CD8-positive, alpha-beta memory T cell (primary cell): ENCODE results near the gene LRAT. TPM values are rescaled to one million over a fixed set of nuclear protein-coding genes. Genes with fewer than 3 reads are reported as not detected.
A peak's percentile ranks its signal among the peaks of the same experiment; 100 is the strongest.

Experiments used
- CTCF ChIA-PET: fragments of 350-600 bp; sonication (Branson Sonifier 250); formaldehyde crosslinking; loops from one replicate; lab custom pipeline; 2021; ENCODE audit warnings: antibody characterized with exemption; lab: Charles Lee
- POLR2A ChIA-PET: fragments of 350-600 bp; sonication (Branson Sonifier 250); formaldehyde crosslinking; loops from one replicate; lab custom pipeline; 2021; ENCODE audit warnings: antibody characterized with exemption; lab: Charles Lee
- DNase-seq, 5 donors: peaks; one replicate each; pipeline versions ENCODE4 v3.0.0 to v3.0.0-alpha.2; 2020 to 2022; ENCODE audit warnings: mixed read lengths in 1 of 5
- H3K27ac ChIP-seq: one replicate; pipeline ENCODE4 v1.7.0; 2013; ENCODE audit warnings: low read depth, mild to moderate bottlenecking, low read length, moderate library complexity
- H3K27me3 ChIP-seq: 2 replicates; pipeline ENCODE4 v1.7.0; 2013; ENCODE audit warnings: low read length, mild to moderate bottlenecking; ENCODE audit not compliant: insufficient read depth, poor library complexity, severe bottlenecking
- H3K36me3 ChIP-seq: 2 replicates; pipeline ENCODE4 v1.7.0; 2013; ENCODE audit warnings: mild to moderate bottlenecking, low read length, moderate library complexity; ENCODE audit not compliant: insufficient read depth
- H3K4me1 ChIP-seq: 2 replicates; pipeline ENCODE4 v1.7.0; 2013; ENCODE audit warnings: mild to moderate bottlenecking, low read length, moderate library complexity; ENCODE audit not compliant: insufficient read depth
- H3K4me3 ChIP-seq: 2 replicates; pipeline ENCODE4 v1.7.0; 2013; ENCODE audit warnings: mild to moderate bottlenecking, low read length
- H3K9me3 ChIP-seq: 2 replicates; pipeline ENCODE4 v1.7.0; 2013; ENCODE audit warnings: mild to moderate bottlenecking, low read length
- H3K27ac Mint-ChIP-seq, 8 donors: one replicate each; pipeline ENCODE4 v1.8.0; 2020 to 2021; ENCODE audit warnings: mixed read lengths in 8 of 8, mild to moderate bottlenecking in 6 of 8, inconsistent platforms in 3 of 8, moderate library complexity in 3 of 8
- H3K27me3 Mint-ChIP-seq, 2 donors: one replicate each; pipeline ENCODE4 v1.8.0; 2020 to 2021; ENCODE audit warnings: mixed read lengths in 2 of 2, mild to moderate bottlenecking in 1 of 2, moderate library complexity in 1 of 2
- H3K36me3 Mint-ChIP-seq, 3 donors: one replicate each; pipeline ENCODE4 v1.8.0; 2020 to 2021; ENCODE audit warnings: mixed read lengths in 3 of 3, inconsistent platforms in 1 of 3, mild to moderate bottlenecking in 1 of 3
- H3K4me1 Mint-ChIP-seq, 3 donors: one replicate each; pipeline ENCODE4 v1.8.0; 2020 to 2021; ENCODE audit warnings: mixed read lengths in 3 of 3, inconsistent platforms in 1 of 3, mild to moderate bottlenecking in 1 of 3
- H3K4me3 Mint-ChIP-seq, 7 donors: one replicate each; pipeline ENCODE4 v1.8.0; 2020 to 2021; ENCODE audit warnings: mixed read lengths in 7 of 7, mild to moderate bottlenecking in 6 of 7, moderate library complexity in 4 of 7, inconsistent platforms in 2 of 7
- H3K9me3 Mint-ChIP-seq, 5 donors: one replicate each; pipeline ENCODE4 v1.8.0; 2020 to 2022; ENCODE audit warnings: mixed read lengths in 5 of 5, mild to moderate bottlenecking in 3 of 5, moderate library complexity in 2 of 5, inconsistent platforms in 1 of 5
- polyA plus RNA-seq: library from polyadenylated mRNA; unstranded; fragments of 300-500 nt; fragmentation: Illumina TruSeq; gene quantifications from one replicate; pipeline ENCODE4 v1.2.3, GENCODE V29; 2021
- total RNA-seq, 2 experiments: library from RNA; stranded (reverse); gene quantifications; one replicate each; pipeline ENCODE4 v1.2.3, GENCODE V29; 2021

LRAT gene
- total RNA-seq (not detected), polyA plus RNA-seq (not detected)

- Mint-ChIP-seq H3K36me3 (no peaks in the 10 kb centered on the region), H3K4me3 (peak within 1 kb of the TSS; percentile 6 to 88 (median 80)), H3K27ac (peak within 1 kb of the TSS in 1 of 8 donors; percentile 36), H3K4me1 (peaks cover 0 to 32% (median 10%) of the 10 kb centered on the region in 3 donors), H3K9me3 (peaks cover 0 to 10% (median 0%) of the 10 kb centered on the region in 5 donors), H3K27me3 (peaks cover 40 to 69% of the 10 kb centered on the region in 2 donors)
- no peaks in the 10 kb centered on the region for H3K4me1 ChIP-seq
- H3K27ac ChIP-seq = no peak within 1 kb of the TSS
- H3K4me3 ChIP-seq = peak within 1 kb of the TSS; percentile 51
- H3K36me3 ChIP-seq = no peaks in the 10 kb centered on the region
- ChIA-PET CTCF (no interaction called here), POLR2A (no interaction called here)
- no peaks in the 10 kb centered on the region for H3K9me3 ChIP-seq
- DNase-seq = peak in 1 of 5 donors; percentile 4
- peaks cover 4% of the 10 kb centered on the region for H3K27me3 ChIP-seq
Observed at GRCh38 chr4:154743683-154744340, at the start of gene LRAT. Gene LRAT (plus strand): TSS chr4:154744000. CDS start chr4:154744327, 327 bp downstream.

- Histone ChIP-seq H3K27me3 (no peaks in the 10 kb centered on the region), H3K27ac (no peak overlapping the region), H3K4me1 (no peaks in the 10 kb centered on the region), H3K36me3 (no peaks in the 10 kb centered on the region), H3K4me3 (no peak overlapping the region), H3K9me3 (no peaks in the 10 kb centered on the region)
- DNase-seq = no peak
- H3K27me3 Mint-ChIP-seq = peaks cover 0 to 9% of the 10 kb centered on the region in 2 donors
- no peak overlapping the region for H3K27ac Mint-ChIP-seq
- ChIA-PET POLR2A (no interaction called here), CTCF (no interaction called here)
- H3K4me3 Mint-ChIP-seq = no peak overlapping the region
- no peaks in the 10 kb centered on the region for H3K36me3 Mint-ChIP-seq
- no peaks in the 10 kb centered on the region for H3K4me1 Mint-ChIP-seq
- no peaks in the 10 kb centered on the region for H3K9me3 Mint-ChIP-seq
Observed at GRCh38 chr4:154707877-154708276, 35.9 kb upstream of the LRAT start.

- Histone ChIP-seq H3K27ac (no peak overlapping the region), H3K27me3 (no peaks in the 10 kb centered on the region)
- CTCF ChIA-PET = no interaction called here
Observed at GRCh38 chr4:154709550-154709949, 34.2 kb upstream of the LRAT start.

GRCh38 chr4:154711522-154711921, 32.3 kb upstream of the LRAT start:
- H3K4me3 ChIP-seq = no peak overlapping the region
- Mint-ChIP-seq H3K4me1 (no peaks in the 10 kb centered on the region), H3K9me3 (no peaks in the 10 kb centered on the region), H3K27ac (no peak overlapping the region), H3K4me3 (no peak overlapping the region), H3K36me3 (no peaks in the 10 kb centered on the region), H3K27me3 (peaks cover 0 to 9% of the 10 kb centered on the region in 2 donors)
- H3K36me3 ChIP-seq = no peaks in the 10 kb centered on the region
- no peaks in the 10 kb centered on the region for H3K27me3 ChIP-seq
- POLR2A ChIA-PET = no interaction called here
- H3K27ac ChIP-seq = no peak overlapping the region
- no peaks in the 10 kb centered on the region for H3K4me1 ChIP-seq
- CTCF ChIA-PET = no interaction called here
- H3K9me3 ChIP-seq = no peaks in the 10 kb centered on the region
- no peak for DNase-seq

More at GRCh38 chr4:154709550-154709949, 34.2 kb upstream of the LRAT start:
- Mint-ChIP-seq H3K9me3 (no peaks in the 10 kb centered on the region), H3K4me1 (no peaks in the 10 kb centered on the region), H3K27ac (no peak overlapping the region), H3K36me3 (no peaks in the 10 kb centered on the region), H3K4me3 (no peak overlapping the region), H3K27me3 (peaks cover 0 to 9% of the 10 kb centered on the region in 2 donors)
- no peak overlapping the region for H3K4me3 ChIP-seq
- no peak for DNase-seq
- no peaks in the 10 kb centered on the region for H3K9me3 ChIP-seq
- H3K36me3 ChIP-seq = no peaks in the 10 kb centered on the region
- H3K4me1 ChIP-seq = no peaks in the 10 kb centered on the region
- POLR2A ChIA-PET = no interaction called here

GRCh38 chr4:154714339-154715040, 29.3 kb upstream of the LRAT start:
- POLR2A ChIA-PET = no interaction called here
- Mint-ChIP-seq H3K27me3 (peaks cover 1 to 8% of the 10 kb centered on the region in 2 donors), H3K27ac (no peak overlapping the region), H3K36me3 (no peaks in the 10 kb centered on the region), H3K4me3 (no peak overlapping the region), H3K9me3 (no peaks in the 10 kb centered on the region), H3K4me1 (no peaks in the 10 kb centered on the region)
- Histone ChIP-seq H3K27ac (no peak overlapping the region), H3K36me3 (no peaks in the 10 kb centered on the region), H3K27me3 (no peaks in the 10 kb centered on the region), H3K9me3 (no peaks in the 10 kb centered on the region), H3K4me3 (no peak overlapping the region), H3K4me1 (no peaks in the 10 kb centered on the region)
- no peak for DNase-seq
- CTCF ChIA-PET = interaction anchor here (0.9 kb wide), 1 partner anchor 18 kb away, joined by 3 read pairs; no protein-coding TSS in a partner anchor

GRCh38 chr4:154719087-154719486, 24.7 kb upstream of the LRAT start:
- H3K36me3 ChIP-seq = no peaks in the 10 kb centered on the region
- H3K27ac Mint-ChIP-seq = no peak overlapping the region
- no peak overlapping the region for H3K4me3 Mint-ChIP-seq
- no peaks in the 10 kb centered on the region for H3K36me3 Mint-ChIP-seq
- H3K9me3 Mint-ChIP-seq = peaks cover 0 to 2% (median 0%) of the 10 kb centered on the region in 5 donors
- H3K9me3 ChIP-seq = no peaks in the 10 kb centered on the region
- H3K4me1 Mint-ChIP-seq = no peaks in the 10 kb centered on the region
- DNase-seq = no peak
- ChIA-PET CTCF (no interaction called here), POLR2A (no interaction called here)
- no peaks in the 10 kb centered on the region for H3K4me1 ChIP-seq
- no peak overlapping the region for H3K27ac ChIP-seq
- no peaks in the 10 kb centered on the region for H3K27me3 ChIP-seq
- peaks cover under 1 to 3% of the 10 kb centered on the region in 2 donors for H3K27me3 Mint-ChIP-seq
- no peak overlapping the region for H3K4me3 ChIP-seq

- Histone ChIP-seq H3K36me3 (no peaks in the 10 kb centered on the region), H3K27ac (no peak overlapping the region), H3K9me3 (no peaks in the 10 kb centered on the region), H3K27me3 (no peaks in the 10 kb centered on the region), H3K4me1 (no peaks in the 10 kb centered on the region), H3K4me3 (no peak overlapping the region)
- H3K36me3 Mint-ChIP-seq = no peaks in the 10 kb centered on the region
- DNase-seq = no peak
- ChIA-PET POLR2A (no interaction called here), CTCF (no interaction called here)
- H3K9me3 Mint-ChIP-seq = peaks cover 0 to 2% (median 0%) of the 10 kb centered on the region in 5 donors
- H3K27me3 Mint-ChIP-seq = peaks cover 5 to 6% of the 10 kb centered on the region in 2 donors
- no peak overlapping the region for H3K4me3 Mint-ChIP-seq
- H3K27ac Mint-ChIP-seq = no peak overlapping the region
- H3K4me1 Mint-ChIP-seq = no peaks in the 10 kb centered on the region
Observed at GRCh38 chr4:154720123-154720522, 23.7 kb upstream of the LRAT start.

GRCh38 chr4:154720618-154721267, 23.1 kb upstream of the LRAT start:
- H3K36me3 Mint-ChIP-seq = no peaks in the 10 kb centered on the region
- no peak overlapping the region for H3K27ac ChIP-seq
- POLR2A ChIA-PET = no interaction called here
- no peaks in the 10 kb centered on the region for H3K27me3 ChIP-seq
- H3K4me3 ChIP-seq = no peak overlapping the region
- H3K27ac Mint-ChIP-seq = no peak overlapping the region
- CTCF ChIA-PET = no interaction called here
- H3K4me1 Mint-ChIP-seq = no peaks in the 10 kb centered on the region
- H3K9me3 Mint-ChIP-seq = peaks cover 0 to 2% (median 0%) of the 10 kb centered on the region in 5 donors
- H3K36me3 ChIP-seq = no peaks in the 10 kb centered on the region
- H3K27me3 Mint-ChIP-seq = peaks cover 5 to 8% of the 10 kb centered on the region in 2 donors
- no peak for DNase-seq
- H3K4me3 Mint-ChIP-seq = no peak overlapping the region
- no peaks in the 10 kb centered on the region for H3K4me1 ChIP-seq
- H3K9me3 ChIP-seq = no peaks in the 10 kb centered on the region
